IMR-90 (cell line): Measurements from ENCODE around the gene VEGFA. TPM values are rescaled to one million over a fixed set of nuclear protein-coding genes. Genes with fewer than 3 reads are reported as not detected.

Source experiments
- ATAC-seq: fragments of 200-7000 bp; cut with Tn5 transposase; 2 replicates; pipeline ENCODE4 v1.9.1; 2020; ENCODE audit warnings: low read depth, mild to moderate bottlenecking, moderate library complexity
- BruUV-seq: library from RNA; stranded (reverse); fragments of 400-500 nt; replicated peaks from 2 replicates; lab custom pipeline; 2021; lab: Mats Ljungman, UMichigan
- CTCF ChIA-PET: fragments of 300-600 bp; formaldehyde crosslinking; extraction: SDS; loops from one replicate; lab custom pipeline; 2021; ENCODE audit warnings: antibody characterized with exemption; lab: Yijun Ruan, JAX
- POLR2A ChIA-PET: fragments of 300-600 bp; sonication (Branson Sonifier 250); formaldehyde crosslinking; loops from one replicate; lab custom pipeline; 2022; ENCODE audit warnings: antibody characterized with exemption; ENCODE audit not compliant: unreplicated experiment; lab: Charles Lee
- DNase-seq: peaks from one replicate; pipeline ENCODE4 v3.0.0; 2013
- H2AFZ ChIP-seq: replicated peaks from 2 replicates; pipeline ENCODE3; 2013; ENCODE audit warnings: low read length, mild to moderate bottlenecking; ENCODE audit not compliant: poor library complexity
- H2AK5ac ChIP-seq: 2 replicates; pipeline ENCODE4 v1.6.1; 2013; ENCODE audit warnings: low read depth, low read length, inconsistent platforms
- H2AK9ac ChIP-seq: replicated peaks from 2 replicates; pipeline ENCODE3; 2013; ENCODE audit warnings: mild to moderate bottlenecking, low read depth, low read length, moderate library complexity; ENCODE audit not compliant: poor library complexity
- H2BK120ac ChIP-seq: 2 replicates; pipeline ENCODE4 v1.6.1; 2013; ENCODE audit warnings: low read depth, low read length, inconsistent platforms
- H2BK15ac ChIP-seq: 3 replicates; pipeline ENCODE4 v1.6.1; 2013; ENCODE audit warnings: low read depth, low read length, inconsistent platforms
- H2BK20ac ChIP-seq: 2 replicates; pipeline ENCODE4 v1.6.1; 2013; ENCODE audit warnings: low read depth, mild to moderate bottlenecking, inconsistent platforms, low read length, moderate library complexity
- H2BK5ac ChIP-seq: 2 replicates; pipeline ENCODE4 v1.6.1; 2013; ENCODE audit warnings: mild to moderate bottlenecking, low read depth, low read length, inconsistent platforms; ENCODE audit not compliant: poor library complexity, severe bottlenecking
- H3K14ac ChIP-seq: replicated peaks from 2 replicates; pipeline ENCODE4 v1.6.1; 2013; ENCODE audit warnings: low read depth, low read length, inconsistent platforms
- H3K18ac ChIP-seq: 2 replicates; pipeline ENCODE4 v1.6.1; 2013; ENCODE audit warnings: low read depth, low read length, control low read depth
- H3K23ac ChIP-seq: 2 replicates; pipeline ENCODE4 v1.6.1; 2013; ENCODE audit warnings: low read depth, low read length, inconsistent platforms
- H3K27ac ChIP-seq: 2 replicates; pipeline ENCODE4 v1.5.1; 2013; ENCODE audit warnings: mild to moderate bottlenecking, control low read depth, low read length; ENCODE audit not compliant: insufficient read depth
- H3K27me3 ChIP-seq: 2 replicates; pipeline ENCODE4 v1.6.1; 2013; ENCODE audit warnings: low read length; ENCODE audit not compliant: control insufficient read depth, insufficient read depth
- H3K36me3 ChIP-seq: 2 replicates; pipeline ENCODE4 v1.6.1; 2013; ENCODE audit warnings: low read length, mixed read lengths; ENCODE audit not compliant: control insufficient read depth, insufficient read depth
- H3K4ac ChIP-seq: 2 replicates; pipeline ENCODE4 v1.6.1; 2013; ENCODE audit warnings: low read depth, low read length, inconsistent platforms
- H3K4me1 ChIP-seq: 2 replicates; pipeline ENCODE4 v1.6.1; 2013; ENCODE audit warnings: low read length, mixed read lengths; ENCODE audit not compliant: control insufficient read depth, insufficient read depth
- H3K4me2 ChIP-seq: 2 replicates; pipeline ENCODE4 v1.6.1; 2013; ENCODE audit warnings: low read depth, mild to moderate bottlenecking, control low read depth, low read length, moderate library complexity
- H3K4me3 ChIP-seq: 2 replicates; pipeline ENCODE4 v1.5.1; 2013; ENCODE audit warnings: low read depth, mild to moderate bottlenecking, control low read depth, low read length, moderate library complexity; ENCODE audit not compliant: insufficient read depth
- H3K56ac ChIP-seq: 2 replicates; pipeline ENCODE4 v1.6.1; 2013; ENCODE audit warnings: low read length, inconsistent platforms; ENCODE audit not compliant: insufficient read depth; ENCODE audit errors: extremely low read depth
- H3K79me1 ChIP-seq, 2 experiments: 2 replicates each; pipeline ENCODE4 v1.6.1; 2013; ENCODE audit warnings: low read length in 2 of 2, inconsistent platforms in 1 of 2, low read depth in 1 of 2
- H3K9ac ChIP-seq: 2 replicates; pipeline ENCODE4 v1.6.1; 2013; ENCODE audit warnings: low read depth, low read length, control low read depth
- H3K9me1 ChIP-seq: 2 replicates; pipeline ENCODE4 v1.6.1; 2013; ENCODE audit warnings: low read length, inconsistent platforms; ENCODE audit not compliant: insufficient read depth
- H3K9me3 ChIP-seq: 2 replicates; pipeline ENCODE4 v1.6.1; 2013; ENCODE audit warnings: low read length; ENCODE audit not compliant: control insufficient read depth, insufficient read depth
- H4K20me1 ChIP-seq: 2 replicates; pipeline ENCODE4 v1.6.1; 2013; ENCODE audit warnings: low read length, inconsistent platforms; ENCODE audit not compliant: insufficient read depth
- H4K5ac ChIP-seq: 2 replicates; pipeline ENCODE4 v1.6.1; 2013; ENCODE audit warnings: mild to moderate bottlenecking, low read depth, low read length, control low read depth
- H4K8ac ChIP-seq, 2 experiments: 2 replicates each; pipeline ENCODE4 v1.6.1; 2013; ENCODE audit warnings: low read depth in 2 of 2, low read length in 2 of 2, control low read depth in 1 of 2, inconsistent platforms in 1 of 2
- H4K91ac ChIP-seq: 2 replicates; pipeline ENCODE4 v1.6.1; 2013; ENCODE audit warnings: low read depth, low read length, inconsistent platforms; ENCODE audit not compliant: insufficient read depth
- BHLHE40 ChIP-seq: fragments of 150-350 bp; IDR thresholded peaks from 2 replicates; pipeline ENCODE4 v1.6.1; 2016; ENCODE audit warnings: mild to moderate bottlenecking, low read depth, low read length
- FOS ChIP-seq: fragments of 150-350 bp; IDR thresholded peaks from 2 replicates; pipeline ENCODE4 v1.6.1; 2016; ENCODE audit warnings: low read depth, low read length
- NFE2L2 ChIP-seq: fragments of 150-350 bp; IDR thresholded peaks from 2 replicates; pipeline ENCODE4 v1.6.1; 2016; ENCODE audit warnings: low read depth, mild to moderate bottlenecking, low read length
- RCOR1 ChIP-seq: IDR thresholded peaks from 2 replicates; pipeline ENCODE4 v1.6.1; 2012; ENCODE audit warnings: mild to moderate bottlenecking, low read length, improper control_type of control experiment; ENCODE audit not compliant: insufficient replicate concordance
- WGBS, 2 experiments: methylation state at CpG; one replicate each; pipeline versions ENCODE4 v1.1.5 to v1.1.7; 2013; ENCODE audit warnings: missing lambda C conversion rate in 2 of 2; ENCODE audit not compliant: insufficient read length in 1 of 2; ENCODE audit errors: extremely low coverage in 2 of 2; 5-methylcytosine and 5-hydroxymethylcytosine counted together
- dilution Hi-C: fragments of 300-500 bp; cut with HindIII; formaldehyde crosslinking; loops from one replicate; pipeline ENCODE4 v1.14.3; 2018; ENCODE audit warnings: low sequenced_read_pairs; ENCODE audit not compliant: unreplicated experiment
- in situ Hi-C: fragments of 300-500 bp; cut with MboI; formaldehyde crosslinking; loops from 3 replicates; pipeline ENCODE4 v1.14.3; 2019; ENCODE audit warnings: low sequenced_read_pairs, inconsistent platforms, mixed read lengths
- intact Hi-C: fragments of 100-400 bp; cut with micrococcal nuclease; formaldehyde crosslinking; loops from 2 replicates; pipeline ENCODE4 v1.10.0; 2022
- polyA plus RNA-seq, 3 experiments: library from polyadenylated mRNA; depleted of rRNA; stranded (reverse); fragments of >200 nt; gene quantifications; 2 replicates each; pipeline ENCODE4 v1.2.3, GENCODE V29; 2012; ENCODE audit warnings: low replicate concordance in 1 of 3
- total RNA-seq: library from RNA; depleted of rRNA; stranded (reverse); fragments of >200 nt; gene quantifications from 2 replicates; pipeline ENCODE4 v1.2.3, GENCODE V29; 2012
- TF ChIP-seq, protein P1 (sequence below): fragments of 150-350 bp; IDR thresholded peaks from 2 replicates; pipeline ENCODE4 v1.6.1; 2016; ENCODE audit warnings: low read depth, mild to moderate bottlenecking, low read length, moderate library complexity, borderline replicate concordance
- TF ChIP-seq, protein P2 (sequence below): fragments of 150-350 bp; IDR thresholded peaks from 2 replicates; pipeline ENCODE4 v1.6.1; 2017; ENCODE audit warnings: mild to moderate bottlenecking, antibody characterized with exemption, low read length, low read depth
- TF ChIP-seq, protein P3 (sequence below): conservative IDR thresholded peaks from 2 replicates; pipeline ENCODE4 v1.5.1; 2012; ENCODE audit warnings: mild to moderate bottlenecking, low read depth, low read length, improper control_type of control experiment

The VEGFA gene
- total and polyA plus RNA-seq, 2 of the 4 experiments (the other 2 are of a cell fraction) = 190 to 234 TPM

DNA sequence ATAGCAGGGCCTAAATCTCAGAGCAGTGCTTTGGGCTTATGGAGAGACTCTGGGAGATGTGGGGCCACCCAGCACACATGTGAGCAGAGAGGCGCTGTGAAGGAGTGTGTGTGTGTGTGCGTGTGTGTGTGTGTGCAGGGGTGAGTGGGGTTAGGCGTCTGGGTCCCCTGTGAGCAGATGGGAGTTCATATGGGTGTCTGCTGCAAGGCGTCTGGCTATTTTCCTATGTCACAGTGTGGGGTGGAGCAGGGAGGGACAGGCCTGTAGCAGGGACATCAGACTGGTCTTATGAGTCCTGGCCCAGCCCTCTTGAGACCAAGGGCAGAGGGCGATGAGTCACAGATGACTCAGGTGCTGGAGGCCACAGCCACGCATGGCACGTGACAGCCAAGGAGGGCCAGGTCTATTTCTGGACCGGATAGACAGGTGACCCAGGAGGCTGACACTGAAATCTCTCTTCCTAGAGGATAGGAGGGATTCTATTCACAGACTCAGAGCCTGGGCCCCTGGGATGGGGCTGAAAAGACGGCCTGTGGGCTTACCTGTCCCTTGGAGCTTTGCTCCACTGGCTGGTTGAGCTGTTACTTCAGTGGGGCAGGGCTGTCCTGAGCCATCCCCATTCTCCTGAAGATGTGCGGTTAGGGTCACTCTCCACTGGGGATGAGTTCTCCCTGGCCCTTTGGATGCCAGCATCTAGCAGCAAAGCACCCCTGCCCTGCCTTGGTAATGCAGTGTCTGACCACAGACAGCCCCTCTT, 28.9 kb downstream of the VEGFA start:
- peak overlapping the region; percentile 68 for H3K14ac ChIP-seq
- no peaks in the 10 kb centered on the region for H3K36me3 ChIP-seq
- H3K4me3 ChIP-seq = no peak overlapping the region
- 0 out of 2 replicates have a peak overlapping the region, but pooled peaks have one; percentile 13 for H3K23ac ChIP-seq
- H3K4me2 ChIP-seq = no peak overlapping the region
- H2BK20ac ChIP-seq = peak overlapping the region; percentile 70
- dilution Hi-C loops (no loop called here), intact Hi-C loops (no loop called here), in situ Hi-C loops (no loop called here)
- POLR2A ChIA-PET = no interaction called here
- H4K91ac ChIP-seq = peak overlapping the region; percentile 70
- peak overlapping the region; percentile 65 for H2AK9ac ChIP-seq
- H3K4ac ChIP-seq = peak overlapping the region; percentile 71
- peak overlapping the region; percentile 17; the same call in 1 of the 2 replicates for H4K5ac ChIP-seq
- H2AFZ ChIP-seq = peak overlapping the region; percentile 19
- no TSS peak for BruUV-seq
- H3K9me3 ChIP-seq = no peaks in the 10 kb centered on the region
- no peak overlapping the region for H3K56ac ChIP-seq
- peak overlapping the region; percentile 93 for H2AK5ac ChIP-seq
- H2BK120ac ChIP-seq = peak overlapping the region; percentile 76
- ATAC-seq = peak; percentile 76
- H3K9me1 ChIP-seq = peaks cover 15% of the 10 kb centered on the region
- peak overlapping the region; percentile 18; the same call in 1 of the 2 replicates for H3K18ac ChIP-seq
- no peak overlapping the region for H2BK5ac ChIP-seq
- no peak overlapping the region for H3K9ac ChIP-seq
- peak overlapping the region; percentile 59; the same call in 2 of the 3 replicates for H2BK15ac ChIP-seq
- CTCF ChIA-PET = no interaction called here
- no peaks in the 10 kb centered on the region for H3K79me1 ChIP-seq
- DNase-seq = peak; percentile 85
- peak; percentile 96 for TF ChIP-seq BHLHE40
- TF ChIP-seq, protein P1, sequence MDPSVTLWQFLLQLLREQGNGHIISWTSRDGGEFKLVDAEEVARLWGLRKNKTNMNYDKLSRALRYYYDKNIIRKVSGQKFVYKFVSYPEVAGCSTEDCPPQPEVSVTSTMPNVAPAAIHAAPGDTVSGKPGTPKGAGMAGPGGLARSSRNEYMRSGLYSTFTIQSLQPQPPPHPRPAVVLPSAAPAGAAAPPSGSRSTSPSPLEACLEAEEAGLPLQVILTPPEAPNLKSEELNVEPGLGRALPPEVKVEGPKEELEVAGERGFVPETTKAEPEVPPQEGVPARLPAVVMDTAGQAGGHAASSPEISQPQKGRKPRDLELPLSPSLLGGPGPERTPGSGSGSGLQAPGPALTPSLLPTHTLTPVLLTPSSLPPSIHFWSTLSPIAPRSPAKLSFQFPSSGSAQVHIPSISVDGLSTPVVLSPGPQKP = no peak
- no peak for TF ChIP-seq NFE2L2
- TF ChIP-seq, protein P2, sequence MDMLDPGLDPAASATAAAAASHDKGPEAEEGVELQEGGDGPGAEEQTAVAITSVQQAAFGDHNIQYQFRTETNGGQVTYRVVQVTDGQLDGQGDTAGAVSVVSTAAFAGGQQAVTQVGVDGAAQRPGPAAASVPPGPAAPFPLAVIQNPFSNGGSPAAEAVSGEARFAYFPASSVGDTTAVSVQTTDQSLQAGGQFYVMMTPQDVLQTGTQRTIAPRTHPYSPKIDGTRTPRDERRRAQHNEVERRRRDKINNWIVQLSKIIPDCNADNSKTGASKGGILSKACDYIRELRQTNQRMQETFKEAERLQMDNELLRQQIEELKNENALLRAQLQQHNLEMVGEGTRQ = peak; percentile 91
- TF ChIP-seq FOS = peak; percentile 87
- TF ChIP-seq RCOR1 = no peak
- TF ChIP-seq, protein P3, sequence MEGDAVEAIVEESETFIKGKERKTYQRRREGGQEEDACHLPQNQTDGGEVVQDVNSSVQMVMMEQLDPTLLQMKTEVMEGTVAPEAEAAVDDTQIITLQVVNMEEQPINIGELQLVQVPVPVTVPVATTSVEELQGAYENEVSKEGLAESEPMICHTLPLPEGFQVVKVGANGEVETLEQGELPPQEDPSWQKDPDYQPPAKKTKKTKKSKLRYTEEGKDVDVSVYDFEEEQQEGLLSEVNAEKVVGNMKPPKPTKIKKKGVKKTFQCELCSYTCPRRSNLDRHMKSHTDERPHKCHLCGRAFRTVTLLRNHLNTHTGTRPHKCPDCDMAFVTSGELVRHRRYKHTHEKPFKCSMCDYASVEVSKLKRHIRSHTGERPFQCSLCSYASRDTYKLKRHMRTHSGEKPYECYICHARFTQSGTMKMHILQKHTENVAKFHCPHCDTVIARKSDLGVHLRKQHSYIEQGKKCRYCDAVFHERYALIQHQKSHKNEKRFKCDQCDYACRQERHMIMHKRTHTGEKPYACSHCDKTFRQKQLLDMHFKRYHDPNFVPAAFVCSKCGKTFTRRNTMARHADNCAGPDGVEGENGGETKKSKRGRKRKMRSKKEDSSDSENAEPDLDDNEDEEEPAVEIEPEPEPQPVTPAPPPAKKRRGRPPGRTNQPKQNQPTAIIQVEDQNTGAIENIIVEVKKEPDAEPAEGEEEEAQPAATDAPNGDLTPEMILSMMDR = no peak
- H3K27ac ChIP-seq = no peak overlapping the region
- H3K27me3 ChIP-seq = no peaks in the 10 kb centered on the region
- H4K20me1 ChIP-seq = no peaks in the 10 kb centered on the region
- H4K8ac ChIP-seq = peak overlapping the region; percentile 18 to 31; a peak in 2 of 4 replicates
- WGBS, 2 experiments = 35% methylated on average over 4 of the region's 10 CpGs; no CpG with 5 or more reads in 1 of the 2 experiments
- peaks cover 28% of the 10 kb centered on the region for H3K4me1 ChIP-seq
